Endothelial cell of umbilical vein (primary cell): ENCODE measurements around the gene PPP5C. TPM values are rescaled to one million over a fixed set of nuclear protein-coding genes. Genes with fewer than 3 reads are reported as not detected.

ENCODE experiments used
- BruUV-seq: library from RNA; stranded (reverse); fragments of 400-500 nt; replicated peaks from 2 replicates; lab custom pipeline; 2021; lab: Mats Ljungman, UMichigan
- CTCF ChIA-PET: fragments of 300-600, 350-600 bp; sonication (Branson Sonifier 250); formaldehyde crosslinking; loops from one replicate; lab custom pipeline; 2021; ENCODE audit warnings: antibody characterized with exemption, inconsistent platforms; lab: Charles Lee
- POLR2A ChIA-PET: fragments of 300-600, 350-600 bp; sonication (Branson Sonifier 250); formaldehyde crosslinking; loops from one replicate; lab custom pipeline; 2021; ENCODE audit warnings: antibody characterized with exemption, inconsistent platforms; lab: Charles Lee
- DNase-seq: peaks from one replicate; pipeline ENCODE4 v3.0.0-alpha.2; 2011; ENCODE audit warnings: low read depth, low spot score
- FAIRE-seq: peaks from 2 replicates; lab custom pipeline; 2011; peaks lifted over from hg19 to GRCh38; lab: Jason Lieb, UNC
- H2AFZ ChIP-seq: 2 replicates; pipeline ENCODE4 v1.6.0; 2012; ENCODE audit warnings: low read depth, low read length, control low read depth, inconsistent platforms
- H3K27ac ChIP-seq: 2 replicates; pipeline ENCODE4 v1.5.1; 2011; ENCODE audit warnings: low read depth, mild to moderate bottlenecking, control low read depth, low read length, moderate library complexity; ENCODE audit not compliant: insufficient read depth
- H3K27me3 ChIP-seq, 2 experiments: 2 replicates each; pipeline versions ENCODE4 v1.6.0 to v1.6.1; 2011; ENCODE audit warnings: low read length in 2 of 2, mixed read lengths in 1 of 2; ENCODE audit not compliant: control insufficient read depth in 2 of 2, insufficient read depth in 2 of 2
- H3K36me3 ChIP-seq, 2 experiments: 2 replicates in 1 of 2; 3 replicates in 1 of 2; pipeline ENCODE4 v1.5.1; 2011; ENCODE audit warnings: low read length in 2 of 2, mild to moderate bottlenecking in 1 of 2, moderate library complexity in 1 of 2; ENCODE audit not compliant: control insufficient read depth in 2 of 2, insufficient read depth in 2 of 2; ENCODE audit errors: extremely low read depth in 1 of 2
- H3K4me1 ChIP-seq: 3 replicates; pipeline ENCODE4 v1.5.1; 2011; ENCODE audit warnings: mild to moderate bottlenecking, low read length; ENCODE audit not compliant: control insufficient read depth, insufficient read depth; ENCODE audit errors: extremely low read depth
- H3K4me2 ChIP-seq: 2 replicates; pipeline ENCODE4 v1.6.1; 2011; ENCODE audit warnings: low read length, control low read depth, mixed read lengths; ENCODE audit not compliant: insufficient read depth
- H3K4me3 ChIP-seq, 3 experiments: fragments of 200-600 bp in 1 of 3; sonication (generic), shearing (Covaris generic) in 1 of 3; replicated peaks in 1 of 3; 2 replicates each; pipeline ENCODE4 v1.5.1; 2011 to 2016; ENCODE audit warnings: control low read depth in 3 of 3, low read length in 3 of 3, mild to moderate bottlenecking in 2 of 3, inconsistent platforms in 1 of 3, low read depth in 1 of 3, moderate library complexity in 1 of 3; ENCODE audit not compliant: insufficient read depth in 1 of 3
- H3K79me2 ChIP-seq: 2 replicates; pipeline ENCODE4 v1.6.0; 2012; ENCODE audit warnings: low read length, inconsistent platforms; ENCODE audit not compliant: control insufficient read depth, insufficient read depth
- H3K9ac ChIP-seq: replicated peaks from 2 replicates; pipeline ENCODE3; 2011; ENCODE audit warnings: low read length, control low read depth; ENCODE audit not compliant: insufficient read depth; ENCODE audit errors: extremely low read depth
- H3K9me1 ChIP-seq: replicated peaks from 3 replicates; pipeline ENCODE4 v1.6.0; 2011; ENCODE audit warnings: mild to moderate bottlenecking, low read length; ENCODE audit not compliant: control insufficient read depth, insufficient read depth; ENCODE audit errors: extremely low read depth
- H3K9me3 ChIP-seq: replicated peaks from 2 replicates; pipeline ENCODE4 v1.5.1; 2012; ENCODE audit warnings: low read length, inconsistent platforms; ENCODE audit not compliant: control insufficient read depth, insufficient read depth
- H4K20me1 ChIP-seq: replicated peaks from 2 replicates; pipeline ENCODE3; 2011; ENCODE audit warnings: mild to moderate bottlenecking, low read length; ENCODE audit not compliant: control insufficient read depth, insufficient read depth; ENCODE audit errors: extremely low read depth
- EZH2 ChIP-seq: IDR thresholded peaks from 2 replicates; pipeline ENCODE4 v1.6.1; 2012; ENCODE audit warnings: borderline replicate concordance, low read depth, mild to moderate bottlenecking, moderate library complexity, low read length, inconsistent platforms; ENCODE audit not compliant: severe bottlenecking
- FOS ChIP-seq: IDR thresholded peaks from 2 replicates; pipeline ENCODE4 v1.6.1; 2011; ENCODE audit warnings: mild to moderate bottlenecking, low read length, moderate library complexity, borderline replicate concordance; ENCODE audit not compliant: insufficient read depth
- GATA2 ChIP-seq: IDR thresholded peaks from 2 replicates; pipeline ENCODE4 v1.7.0; 2011; ENCODE audit warnings: low read depth, mild to moderate bottlenecking, moderate library complexity, mixed read lengths, low read length; ENCODE audit not compliant: insufficient read length, insufficient read depth
- JUN ChIP-seq: IDR thresholded peaks from 2 replicates; pipeline ENCODE4 v1.6.1; 2011; ENCODE audit warnings: borderline replicate concordance, low read depth; ENCODE audit not compliant: insufficient read length, insufficient read depth
- MAX ChIP-seq: IDR thresholded peaks from 2 replicates; pipeline ENCODE4 v1.6.1; 2011; ENCODE audit not compliant: insufficient read depth, insufficient read length
- MYC ChIP-seq: IDR thresholded peaks from one replicate; pipeline ENCODE4 v1.6.1; 2011; ENCODE audit warnings: mild to moderate bottlenecking, low read depth, low read length
- POLR2A ChIP-seq: IDR thresholded peaks from 2 replicates; pipeline ENCODE4 v1.6.1; 2012; ENCODE audit warnings: low read depth, mild to moderate bottlenecking, control low read depth, low read length
- POLR2AphosphoS5 ChIP-seq: IDR thresholded peaks from 2 replicates; pipeline ENCODE4 v1.6.1; 2012; ENCODE audit warnings: low read depth, mild to moderate bottlenecking, control low read depth, low read length, moderate library complexity; ENCODE audit not compliant: insufficient read depth
- dilution Hi-C: fragments of 300-500 bp; cut with MboI; formaldehyde crosslinking; loops from one replicate; pipeline ENCODE4 v1.15.0; 2019; ENCODE audit warnings: low sequenced_read_pairs; ENCODE audit not compliant: extremely low pct_ligation_motif_present
- intact Hi-C: fragments of 100-400 bp; cut with micrococcal nuclease; formaldehyde crosslinking; loops from one replicate; pipeline ENCODE4 v1.10.0; 2022
- polyA plus RNA-seq, 4 experiments: library from polyadenylated mRNA; depleted of rRNA in 3 of 4; stranded (reverse) in 3 of 4; unstranded in 1 of 4; fragments of >200 nt; gene quantifications; 2 replicates each; pipeline versions ENCODE4 v1.2.1 to v1.2.3, GENCODE V29; 2011 to 2012; ENCODE audit warnings: missing spikeins in 1 of 4
- total RNA-seq: library from RNA; stranded (reverse); gene quantifications from 2 replicates; pipeline ENCODE4 v1.2.3, GENCODE V29; 2021
- TF ChIP-seq, protein P1 (sequence below), 2 donors: IDR thresholded peaks; 1 replicate in 1 of 2; 2 replicates in 1 of 2; pipeline ENCODE4 v1.5.1; 2011; ENCODE audit warnings: low read length in 2 of 2, mild to moderate bottlenecking in 2 of 2, moderate library complexity in 2 of 2, control low read depth in 1 of 2, inconsistent platforms in 1 of 2, low read depth in 1 of 2; ENCODE audit not compliant: insufficient read depth in 1 of 2; ENCODE audit errors: extremely low read depth in 1 of 2

The PPP5C gene
- total and polyA plus RNA-seq, 2 donors (not counting 3 experiments of a cell fraction or from before 2014, with no cell fraction given) = 114 to 172 TPM

GRCh38 chr19:46341937-46342336, 5.0 kb upstream of the PPP5C start:
- H3K36me3 ChIP-seq = no peaks in the 10 kb centered on the region
- H3K9me1 ChIP-seq = no peaks in the 10 kb centered on the region
- H3K27me3 ChIP-seq = no peaks in the 10 kb centered on the region
- DNase-seq = no peak
- ChIA-PET CTCF (interaction anchor here (0.6 to 1.4 kb wide), 4 partner anchors 23 to 257 kb away, joined by 3 to 6 read pairs (median 3); no protein-coding TSS in a partner anchor), POLR2A (no interaction called here)
- no peaks in the 10 kb centered on the region for H4K20me1 ChIP-seq
- no peak overlapping the region for H3K27ac ChIP-seq
- no peak overlapping the region for H3K4me2 ChIP-seq
- H2AFZ ChIP-seq = no peak overlapping the region
- intact Hi-C loops (no loop called here), dilution Hi-C loops (no loop called here)
- no peak overlapping the region for H3K4me3 ChIP-seq
- peaks cover 4% of the 10 kb centered on the region for H3K4me1 ChIP-seq
- no peak overlapping the region for H3K9ac ChIP-seq
- BruUV-seq = no TSS peak
- FAIRE-seq = no peak
- no peaks in the 10 kb centered on the region for H3K79me2 ChIP-seq
- H3K9me3 ChIP-seq = no peaks in the 10 kb centered on the region
- TF ChIP-seq MYC (no peak), MAX (no peak), JUN (no peak), POLR2A (no peak), GATA2 (no peak), FOS (no peak), POLR2AphosphoS5 (no peak), EZH2 (no peak)
- TF ChIP-seq, protein P1, sequence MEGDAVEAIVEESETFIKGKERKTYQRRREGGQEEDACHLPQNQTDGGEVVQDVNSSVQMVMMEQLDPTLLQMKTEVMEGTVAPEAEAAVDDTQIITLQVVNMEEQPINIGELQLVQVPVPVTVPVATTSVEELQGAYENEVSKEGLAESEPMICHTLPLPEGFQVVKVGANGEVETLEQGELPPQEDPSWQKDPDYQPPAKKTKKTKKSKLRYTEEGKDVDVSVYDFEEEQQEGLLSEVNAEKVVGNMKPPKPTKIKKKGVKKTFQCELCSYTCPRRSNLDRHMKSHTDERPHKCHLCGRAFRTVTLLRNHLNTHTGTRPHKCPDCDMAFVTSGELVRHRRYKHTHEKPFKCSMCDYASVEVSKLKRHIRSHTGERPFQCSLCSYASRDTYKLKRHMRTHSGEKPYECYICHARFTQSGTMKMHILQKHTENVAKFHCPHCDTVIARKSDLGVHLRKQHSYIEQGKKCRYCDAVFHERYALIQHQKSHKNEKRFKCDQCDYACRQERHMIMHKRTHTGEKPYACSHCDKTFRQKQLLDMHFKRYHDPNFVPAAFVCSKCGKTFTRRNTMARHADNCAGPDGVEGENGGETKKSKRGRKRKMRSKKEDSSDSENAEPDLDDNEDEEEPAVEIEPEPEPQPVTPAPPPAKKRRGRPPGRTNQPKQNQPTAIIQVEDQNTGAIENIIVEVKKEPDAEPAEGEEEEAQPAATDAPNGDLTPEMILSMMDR (IDR thresholded peaks at IDR 0.05; ENCODE audit: extremely low read depth in 1 of 2, insufficient read depth in 1 of 2, low read depth in 1 of 2, low read length in 2 of 2) = no peak
